Measurements from ENCODE around the gene FLNA.

Gene FLNA

DNA sequence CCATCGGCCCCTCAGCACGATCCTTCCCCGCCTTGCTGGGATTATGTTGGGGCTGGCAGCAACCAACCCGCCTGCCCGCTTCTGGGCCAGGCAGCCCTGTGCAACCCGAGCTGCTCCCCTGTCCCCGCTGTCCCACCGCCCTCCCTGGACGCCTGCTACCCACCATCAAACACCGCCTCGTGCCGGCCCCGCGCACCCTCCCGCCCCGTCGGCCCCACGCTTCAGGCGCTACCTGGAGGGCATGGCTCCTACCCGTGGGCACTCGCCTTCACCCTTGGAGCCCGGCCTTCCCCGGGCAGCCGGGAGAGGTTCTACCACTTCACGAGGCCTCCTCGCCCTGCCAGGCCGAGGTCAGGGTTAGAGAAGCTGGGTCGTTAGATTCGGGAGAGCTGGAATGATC, 41.9 kb downstream of the FLNA start:
- no peak for DNase-seq (ENCODE audit: low read depth in 1 of 2, low spot score in 1 of 2)
- Histone ChIP-seq H3K4me3 (replicated peaks; ENCODE audit: insufficient read depth, low read length) (no peak overlapping the region), H3K27ac (replicated peaks) (no peak overlapping the region), H3K27me3 (ENCODE audit: insufficient read depth, poor library complexity, severe bottlenecking) (no peaks in the 10 kb centered on the region)
- TF ChIP-seq, protein P1, sequence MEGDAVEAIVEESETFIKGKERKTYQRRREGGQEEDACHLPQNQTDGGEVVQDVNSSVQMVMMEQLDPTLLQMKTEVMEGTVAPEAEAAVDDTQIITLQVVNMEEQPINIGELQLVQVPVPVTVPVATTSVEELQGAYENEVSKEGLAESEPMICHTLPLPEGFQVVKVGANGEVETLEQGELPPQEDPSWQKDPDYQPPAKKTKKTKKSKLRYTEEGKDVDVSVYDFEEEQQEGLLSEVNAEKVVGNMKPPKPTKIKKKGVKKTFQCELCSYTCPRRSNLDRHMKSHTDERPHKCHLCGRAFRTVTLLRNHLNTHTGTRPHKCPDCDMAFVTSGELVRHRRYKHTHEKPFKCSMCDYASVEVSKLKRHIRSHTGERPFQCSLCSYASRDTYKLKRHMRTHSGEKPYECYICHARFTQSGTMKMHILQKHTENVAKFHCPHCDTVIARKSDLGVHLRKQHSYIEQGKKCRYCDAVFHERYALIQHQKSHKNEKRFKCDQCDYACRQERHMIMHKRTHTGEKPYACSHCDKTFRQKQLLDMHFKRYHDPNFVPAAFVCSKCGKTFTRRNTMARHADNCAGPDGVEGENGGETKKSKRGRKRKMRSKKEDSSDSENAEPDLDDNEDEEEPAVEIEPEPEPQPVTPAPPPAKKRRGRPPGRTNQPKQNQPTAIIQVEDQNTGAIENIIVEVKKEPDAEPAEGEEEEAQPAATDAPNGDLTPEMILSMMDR (IDR thresholded peaks at IDR 0.05; ENCODE audit: insufficient read depth, low read length), result no peak
- TF ChIP-seq SPI1 (IDR thresholded peaks at IDR 0.05; ENCODE audit: borderline replicate concordance, low read depth) (no peak), GABPA (IDR thresholded peaks at IDR 0.05; ENCODE audit: low read depth) (no peak), POLR2AphosphoS5 (IDR thresholded peaks at IDR 0.05; ENCODE audit: low read depth) (no peak)
- TF ChIP-seq, protein P2, sequence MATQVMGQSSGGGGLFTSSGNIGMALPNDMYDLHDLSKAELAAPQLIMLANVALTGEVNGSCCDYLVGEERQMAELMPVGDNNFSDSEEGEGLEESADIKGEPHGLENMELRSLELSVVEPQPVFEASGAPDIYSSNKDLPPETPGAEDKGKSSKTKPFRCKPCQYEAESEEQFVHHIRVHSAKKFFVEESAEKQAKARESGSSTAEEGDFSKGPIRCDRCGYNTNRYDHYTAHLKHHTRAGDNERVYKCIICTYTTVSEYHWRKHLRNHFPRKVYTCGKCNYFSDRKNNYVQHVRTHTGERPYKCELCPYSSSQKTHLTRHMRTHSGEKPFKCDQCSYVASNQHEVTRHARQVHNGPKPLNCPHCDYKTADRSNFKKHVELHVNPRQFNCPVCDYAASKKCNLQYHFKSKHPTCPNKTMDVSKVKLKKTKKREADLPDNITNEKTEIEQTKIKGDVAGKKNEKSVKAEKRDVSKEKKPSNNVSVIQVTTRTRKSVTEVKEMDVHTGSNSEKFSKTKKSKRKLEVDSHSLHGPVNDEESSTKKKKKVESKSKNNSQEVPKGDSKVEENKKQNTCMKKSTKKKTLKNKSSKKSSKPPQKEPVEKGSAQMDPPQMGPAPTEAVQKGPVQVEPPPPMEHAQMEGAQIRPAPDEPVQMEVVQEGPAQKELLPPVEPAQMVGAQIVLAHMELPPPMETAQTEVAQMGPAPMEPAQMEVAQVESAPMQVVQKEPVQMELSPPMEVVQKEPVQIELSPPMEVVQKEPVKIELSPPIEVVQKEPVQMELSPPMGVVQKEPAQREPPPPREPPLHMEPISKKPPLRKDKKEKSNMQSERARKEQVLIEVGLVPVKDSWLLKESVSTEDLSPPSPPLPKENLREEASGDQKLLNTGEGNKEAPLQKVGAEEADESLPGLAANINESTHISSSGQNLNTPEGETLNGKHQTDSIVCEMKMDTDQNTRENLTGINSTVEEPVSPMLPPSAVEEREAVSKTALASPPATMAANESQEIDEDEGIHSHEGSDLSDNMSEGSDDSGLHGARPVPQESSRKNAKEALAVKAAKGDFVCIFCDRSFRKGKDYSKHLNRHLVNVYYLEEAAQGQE (IDR thresholded peaks at IDR 0.05; ENCODE audit: insufficient replicate concordance, low read depth), result no peak

DNA sequence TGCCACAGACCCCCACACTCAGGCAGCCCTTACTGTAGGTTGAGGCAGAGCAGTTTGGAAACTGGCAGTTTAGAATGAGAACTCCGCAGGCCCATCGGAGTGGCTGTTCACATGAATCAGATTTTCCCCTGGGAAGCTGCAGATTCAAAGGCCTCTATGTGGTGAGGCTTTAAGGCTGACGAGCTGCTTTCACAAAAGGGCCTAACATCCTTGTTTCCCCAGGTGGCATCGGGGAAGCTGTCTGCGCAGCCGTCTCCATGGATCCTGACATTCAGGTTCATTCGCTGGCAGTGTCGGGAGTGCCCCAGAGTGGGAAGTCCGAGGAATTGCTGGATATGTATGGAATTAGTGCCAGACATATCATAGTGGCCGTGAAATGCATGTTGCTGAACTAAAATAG, 45.1 kb downstream of the FLNA start:
- no peak for DNase-seq (ENCODE audit: low read depth in 1 of 2, low spot score in 1 of 2)
- Histone ChIP-seq H3K4me3 (replicated peaks; ENCODE audit: insufficient read depth, low read length) (no peak overlapping the region), H3K27ac (replicated peaks) (no peak overlapping the region), H3K27me3 (ENCODE audit: insufficient read depth, poor library complexity, severe bottlenecking) (peaks cover 8% of the 10 kb centered on the region)
- TF ChIP-seq, protein P2 (IDR thresholded peaks at IDR 0.05; ENCODE audit: insufficient replicate concordance, low read depth), result no peak
- TF ChIP-seq GABPA (IDR thresholded peaks at IDR 0.05; ENCODE audit: low read depth) (no peak), POLR2AphosphoS5 (IDR thresholded peaks at IDR 0.05; ENCODE audit: low read depth) (no peak), SPI1 (IDR thresholded peaks at IDR 0.05; ENCODE audit: borderline replicate concordance, low read depth) (no peak)
- TF ChIP-seq, protein P1 (IDR thresholded peaks at IDR 0.05; ENCODE audit: insufficient read depth, low read length), result no peak

DNA sequence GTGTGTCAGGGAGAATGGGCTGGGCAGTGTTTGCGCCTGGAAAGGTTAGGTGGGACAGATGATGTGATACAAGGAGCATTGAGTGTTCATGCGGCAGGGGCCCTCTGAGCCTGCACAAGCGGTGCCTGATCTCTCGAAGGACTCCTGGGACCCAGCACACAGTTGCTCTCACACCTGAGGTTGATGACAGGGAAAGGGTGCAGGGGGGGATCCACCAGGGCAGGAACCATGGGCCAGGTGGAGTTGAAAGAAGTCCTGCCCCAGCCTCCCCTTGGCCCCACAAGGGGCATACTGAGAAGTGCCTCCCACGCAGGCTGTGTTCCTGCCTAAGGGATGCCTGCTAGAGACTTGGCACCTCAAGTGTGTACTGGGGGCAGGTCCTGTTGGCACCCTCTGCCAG, 45.8 kb downstream of the FLNA start:
- DNase-seq (ENCODE audit: low read depth in 1 of 2, low spot score in 1 of 2), result no peak
- H3K27me3 ChIP-seq (ENCODE audit: insufficient read depth, poor library complexity, severe bottlenecking), result peaks cover 8% of the 10 kb centered on the region
- TF ChIP-seq, protein P1 (IDR thresholded peaks at IDR 0.05; ENCODE audit: insufficient read depth, low read length), result no peak
- TF ChIP-seq GABPA (IDR thresholded peaks at IDR 0.05; ENCODE audit: low read depth), result no peak
- no peak for TF ChIP-seq SPI1 (IDR thresholded peaks at IDR 0.05; ENCODE audit: borderline replicate concordance, low read depth)
- TF ChIP-seq, protein P2 (IDR thresholded peaks at IDR 0.05; ENCODE audit: insufficient replicate concordance, low read depth), result no peak
- TF ChIP-seq POLR2AphosphoS5 (IDR thresholded peaks at IDR 0.05; ENCODE audit: low read depth), result no peak
- H3K27ac ChIP-seq (replicated peaks), result no peak overlapping the region
- H3K4me3 ChIP-seq (replicated peaks; ENCODE audit: insufficient read depth, low read length), result no peak overlapping the region

Measured in HL-60 (cell line).